ENCODE results near the gene TIMMDC1.
"Not testable (repeated sequence)": the region's sequence is repeated elsewhere in the genome, so short reads cannot be mapped to it uniquely, and the experiment has no call there.

The TIMMDC1 gene

DNA sequence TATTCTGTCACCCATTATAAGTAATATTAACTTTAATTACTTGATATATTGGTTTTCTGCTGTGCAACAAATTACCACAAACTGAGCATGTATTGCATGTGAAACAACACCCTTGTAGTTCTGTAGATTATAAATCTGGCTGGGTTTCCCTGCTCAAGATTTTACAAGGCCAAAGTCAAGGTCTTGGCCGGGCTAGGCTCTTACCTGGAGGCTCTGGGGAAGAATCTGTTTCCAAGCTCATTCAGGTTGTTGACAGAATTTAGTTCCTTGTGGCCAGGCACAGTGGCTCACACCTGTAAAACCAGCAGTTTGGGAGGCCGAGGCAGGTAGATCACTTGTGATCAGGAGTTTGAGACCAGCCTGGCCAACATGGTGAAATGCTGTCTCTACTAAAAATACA is 16.3 kb downstream of the TIMMDC1 start:
- DNase-seq = no peak

DNA sequence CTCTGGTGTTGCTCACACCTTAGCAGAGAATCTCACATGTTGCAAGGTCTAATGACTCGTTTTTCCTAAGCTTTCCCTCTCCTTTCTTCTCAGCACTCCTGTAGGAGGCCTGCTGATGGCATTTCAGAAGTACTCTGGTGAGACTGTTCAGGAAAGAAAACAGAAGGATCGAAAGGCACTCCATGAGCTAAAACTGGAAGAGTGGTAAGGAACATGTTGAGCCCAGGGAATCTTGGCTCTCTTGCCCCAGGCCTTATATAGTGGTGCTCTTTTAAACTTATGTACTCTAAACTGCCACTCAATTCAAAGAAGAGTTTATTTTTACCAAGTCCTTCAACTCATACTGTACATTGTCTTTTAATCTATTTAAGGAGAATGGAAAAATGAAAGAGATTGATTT is 18.8 kb downstream of the TIMMDC1 start:
- DNase-seq = no peak

DNA sequence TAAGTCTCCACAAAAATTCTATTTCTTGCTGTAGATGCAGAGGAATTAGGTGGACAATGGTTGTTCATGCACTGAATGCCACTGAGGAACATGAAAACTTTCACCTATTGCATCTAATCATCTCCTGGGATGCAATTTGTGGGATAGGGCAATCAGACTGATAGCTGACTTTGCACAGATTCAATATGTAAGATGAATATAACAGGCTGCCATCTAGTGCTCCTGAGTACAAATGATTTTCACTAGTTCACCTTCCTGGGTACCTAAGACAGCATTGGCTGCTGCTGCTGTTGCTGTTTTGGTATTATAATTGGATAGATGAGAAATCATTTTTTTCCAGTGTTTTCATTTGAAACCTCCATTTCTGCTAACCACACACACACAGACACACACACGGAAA is 19.7 kb downstream of the TIMMDC1 start:
- DNase-seq = no peak

DNA sequence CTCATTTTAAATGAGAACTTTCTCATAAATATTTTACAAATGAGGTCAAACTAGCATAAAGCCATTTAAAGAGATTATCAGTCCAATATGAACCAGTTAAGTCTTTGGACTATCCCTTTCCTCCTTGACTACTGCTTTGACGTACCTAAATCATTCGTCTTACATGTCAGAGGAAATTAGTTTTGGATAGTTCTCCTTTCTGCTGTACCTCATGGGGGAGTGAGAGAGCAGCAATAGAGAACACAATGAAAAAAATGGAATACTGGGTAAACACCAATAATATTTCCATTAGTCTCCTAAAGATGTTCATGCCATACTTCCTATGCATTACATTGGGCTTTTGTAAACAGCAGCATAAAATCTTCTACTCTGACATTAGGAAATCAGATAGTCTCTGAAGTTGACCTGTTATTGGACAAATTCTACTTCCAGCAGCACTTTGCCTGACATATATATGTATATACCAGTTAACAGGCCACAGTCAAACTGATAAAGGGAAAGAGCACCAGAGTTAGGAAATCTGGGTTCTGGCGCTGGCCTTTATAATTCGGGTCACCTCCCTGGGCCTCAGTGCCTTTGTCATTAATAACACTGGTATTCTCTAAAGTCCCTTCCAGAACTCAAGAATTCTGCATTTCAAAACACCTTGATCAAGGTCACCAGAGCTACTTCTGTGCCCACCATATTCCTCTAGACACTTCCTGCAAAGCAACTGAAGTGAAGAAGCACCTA is 26.8 kb downstream of the TIMMDC1 start:
- DNase-seq = no peak

DNA sequence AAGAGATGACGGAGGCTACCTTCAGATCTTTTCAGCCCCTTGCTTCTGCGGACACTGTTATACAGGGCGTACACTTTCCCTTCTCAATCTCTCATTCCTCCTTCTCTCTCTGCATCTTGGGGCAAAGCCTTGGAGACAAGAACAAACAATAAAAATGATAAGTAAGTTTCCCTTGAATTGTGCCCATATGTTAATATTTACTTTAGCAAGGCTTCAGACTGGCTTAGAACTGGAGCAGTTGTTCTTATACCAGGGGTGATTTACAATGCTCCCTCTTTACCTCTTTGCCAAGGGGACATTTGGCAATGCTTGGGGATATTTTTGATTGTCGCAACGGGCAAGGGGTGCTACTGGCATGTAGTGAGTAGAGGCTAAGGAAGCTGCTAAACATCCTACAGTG is 29.4 kb downstream of the TIMMDC1 start:
- DNase-seq = no peak

DNA sequence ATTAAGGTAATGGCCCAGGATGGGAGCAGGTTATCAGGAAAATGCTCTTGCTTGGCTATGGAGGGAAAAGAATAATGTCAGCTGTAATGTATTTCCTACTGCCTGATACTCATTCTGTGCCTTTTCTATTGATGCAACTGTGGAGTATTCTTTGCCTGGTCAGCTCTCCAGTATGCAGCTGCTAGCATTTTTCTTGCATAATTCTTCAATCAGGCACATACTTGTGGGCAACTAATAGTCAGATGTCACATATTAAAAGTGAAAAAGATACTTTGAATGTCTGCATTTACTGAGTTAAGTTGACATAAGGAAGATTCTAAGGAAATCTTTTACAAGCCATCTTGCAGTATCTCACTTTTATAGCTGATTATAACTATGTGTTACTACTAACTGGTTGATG is 31.5 kb downstream of the TIMMDC1 start:
- DNase-seq = no peak

DNA sequence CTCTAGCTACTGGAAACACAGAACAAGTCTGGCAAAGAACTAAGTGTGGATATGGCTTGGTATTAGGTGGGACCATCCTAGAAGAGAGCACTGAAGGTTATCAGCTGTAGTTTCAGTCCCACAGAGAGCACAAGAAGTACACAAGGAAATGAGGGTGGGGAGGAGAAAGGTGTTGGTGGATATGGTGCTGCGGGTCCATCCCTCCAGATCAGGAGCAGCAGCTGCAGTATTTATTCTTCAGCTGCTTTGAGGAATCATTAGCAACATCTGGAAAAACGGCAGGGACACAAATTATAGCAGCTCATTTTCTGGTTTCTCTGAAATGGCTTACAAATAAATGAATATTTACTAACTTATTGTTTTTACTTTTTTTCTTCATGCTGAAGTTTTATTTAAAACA is 32.1 kb downstream of the TIMMDC1 start:
- DNase-seq = no peak

DNA sequence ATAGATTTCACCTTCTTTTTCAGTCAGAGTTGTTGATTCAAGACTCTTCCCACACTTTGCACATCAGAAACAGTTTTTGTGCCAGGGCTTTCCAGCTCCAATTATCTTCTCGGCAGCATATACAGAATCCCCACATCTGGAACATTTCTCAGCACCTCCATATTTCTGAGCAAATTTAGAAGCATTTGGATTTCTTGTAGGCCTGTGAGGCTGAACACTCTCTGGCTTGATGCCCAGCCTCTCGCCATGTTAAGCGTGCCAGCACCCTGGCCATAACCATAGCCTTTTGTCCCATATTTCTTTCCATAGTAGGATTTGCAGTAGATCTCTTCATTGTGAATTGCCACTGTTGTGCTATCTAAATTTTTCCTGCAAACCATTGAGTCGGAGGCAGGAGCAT is 32.8 kb downstream of the TIMMDC1 start:
- no peak for DNase-seq

DNA sequence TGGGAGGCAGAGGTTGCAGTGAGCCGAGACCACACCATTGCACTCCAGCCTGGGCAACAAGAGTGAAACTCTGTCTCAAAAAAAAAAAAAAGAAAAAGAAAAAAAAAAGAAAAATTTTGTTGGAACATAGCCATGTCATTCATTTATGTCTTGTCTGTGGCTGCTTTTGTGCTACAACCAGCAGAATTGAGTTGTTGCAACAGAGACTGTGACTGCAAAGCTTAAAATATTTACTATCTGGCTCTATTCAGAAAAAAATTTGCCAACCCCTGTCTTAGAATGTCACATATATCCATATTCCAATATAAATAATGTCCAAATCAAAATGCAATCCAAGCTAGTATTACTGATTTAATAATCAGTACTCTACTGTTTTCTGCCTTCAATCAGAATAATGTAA is 35.9 kb downstream of the TIMMDC1 start:
- DNase-seq = no peak

DNA sequence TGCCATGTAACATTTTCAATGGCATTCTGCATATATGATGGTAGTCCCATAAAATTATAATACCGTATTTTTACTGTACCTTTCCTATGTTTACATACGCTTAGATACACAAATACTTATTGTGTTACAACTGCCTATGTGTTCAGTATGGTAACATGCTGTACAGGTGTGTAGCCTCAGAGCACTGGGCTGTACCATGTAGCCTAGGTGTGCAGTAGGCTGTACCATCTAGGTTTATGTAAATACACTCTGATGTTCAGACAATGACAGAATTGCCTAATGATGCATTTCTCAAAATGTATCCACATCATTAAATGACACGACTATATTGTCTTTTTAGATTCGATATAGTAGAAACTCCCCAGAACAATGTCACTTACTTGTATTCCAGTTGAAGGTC is 38.4 kb downstream of the TIMMDC1 start:
- DNase-seq = no peak

DNA sequence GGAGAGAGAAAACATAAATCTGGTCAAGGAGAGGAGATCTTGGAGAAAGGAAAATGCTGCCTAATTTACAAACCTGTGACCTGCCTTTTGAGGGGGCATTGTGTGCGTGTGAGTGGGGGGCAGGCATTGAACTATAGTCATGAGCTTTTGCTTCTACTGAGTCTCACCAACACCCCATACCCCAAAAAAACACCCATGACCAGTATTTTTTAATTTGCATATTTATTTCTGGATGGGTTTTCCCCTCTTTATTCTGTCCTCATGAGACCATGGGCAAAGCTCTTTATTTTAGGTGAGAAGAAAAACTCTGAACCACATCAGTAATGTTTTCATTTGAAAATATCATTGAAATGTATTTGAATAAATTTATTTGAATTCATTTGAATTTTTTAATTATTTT is 40.4 kb downstream of the TIMMDC1 start:
- DNase-seq = no peak

DNA sequence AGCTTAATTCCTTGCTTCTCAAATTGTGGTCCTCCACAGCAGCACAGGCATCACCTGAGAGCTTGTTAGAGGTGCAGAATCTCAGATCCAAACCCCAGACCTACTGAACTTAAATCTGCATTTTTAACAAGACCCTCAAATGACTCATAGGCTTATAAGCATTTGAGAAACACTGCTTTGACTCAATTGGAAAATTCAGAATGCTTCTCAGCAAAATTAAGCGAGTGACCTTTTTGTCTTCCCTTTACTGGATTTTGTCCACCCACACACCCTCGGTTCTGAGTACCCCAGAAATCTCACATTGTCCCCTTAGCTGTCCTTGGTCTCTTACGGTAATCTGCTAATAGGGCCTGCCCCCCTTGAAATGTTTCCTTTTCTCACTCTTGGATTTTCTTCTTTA is 43.2 kb downstream of the TIMMDC1 start:
- no peak for DNase-seq

DNA sequence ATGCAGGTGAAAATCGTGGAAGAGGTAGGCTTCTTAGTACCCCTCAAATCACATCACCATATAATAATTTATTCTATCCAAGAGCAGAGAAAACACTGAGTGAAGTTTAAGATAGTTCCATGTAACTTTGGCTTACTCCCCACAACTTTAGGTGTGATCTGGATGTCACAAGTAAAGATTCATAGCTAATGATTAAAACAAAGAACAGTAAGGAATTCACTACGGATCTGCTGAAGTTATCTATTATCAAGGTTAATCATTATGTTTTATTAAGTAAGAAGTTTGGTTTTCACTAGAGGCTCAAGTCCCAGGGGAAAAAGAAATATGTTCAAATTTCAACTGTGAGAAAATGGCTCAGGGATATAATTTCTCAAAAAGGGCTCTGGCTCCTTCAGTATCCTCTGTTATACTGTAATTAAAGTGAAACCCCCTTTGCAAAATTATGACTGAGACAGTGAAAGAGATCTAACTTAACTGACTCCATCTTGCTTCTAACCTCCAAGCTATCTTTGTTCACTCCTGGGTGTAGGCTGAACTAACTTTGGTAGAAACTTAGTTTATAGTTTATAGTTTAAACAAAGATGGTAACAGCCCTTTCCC is 43.9 kb downstream of the TIMMDC1 start:
- no peak for DNase-seq

DNA sequence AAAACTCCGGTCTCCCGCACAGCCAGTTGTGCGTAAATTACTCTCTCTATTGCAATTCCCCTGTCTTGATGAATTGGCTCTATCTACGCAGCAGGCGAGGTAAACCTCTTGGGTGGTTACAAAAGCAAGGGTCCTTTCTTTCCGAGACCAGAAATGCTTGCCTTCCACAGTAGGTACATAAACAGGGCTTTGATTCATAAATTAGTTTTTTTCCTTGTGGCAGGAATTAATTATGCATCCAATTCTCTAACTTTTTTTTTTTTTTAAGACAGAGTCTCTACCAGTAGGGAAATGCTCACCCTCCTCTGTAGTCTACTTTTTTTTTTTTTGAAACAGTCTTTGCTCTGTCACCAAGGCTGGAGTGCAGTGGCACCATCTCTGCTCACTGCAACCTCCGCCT is 44.8 kb downstream of the TIMMDC1 start:
- no peak for DNase-seq

DNA sequence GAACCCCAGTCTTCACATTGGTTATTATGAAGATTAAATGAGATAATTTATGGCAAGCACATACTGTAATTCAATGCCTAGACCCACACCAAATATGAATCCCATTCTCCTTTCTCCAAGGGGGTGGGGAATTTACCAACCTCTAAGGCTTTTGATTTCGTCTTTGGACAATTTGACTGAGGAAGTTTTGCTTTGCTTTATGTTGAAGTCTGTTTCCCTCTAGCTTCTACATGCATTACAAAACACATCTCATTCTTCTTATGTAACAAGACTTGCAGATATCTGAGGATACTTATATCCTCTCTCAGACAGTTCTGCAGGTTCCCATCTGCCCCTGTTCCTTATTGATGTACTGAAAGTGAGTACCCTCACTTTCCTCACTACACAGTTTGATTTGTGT is 48.9 kb downstream of the TIMMDC1 start:
- DNase-seq = no peak

DNA sequence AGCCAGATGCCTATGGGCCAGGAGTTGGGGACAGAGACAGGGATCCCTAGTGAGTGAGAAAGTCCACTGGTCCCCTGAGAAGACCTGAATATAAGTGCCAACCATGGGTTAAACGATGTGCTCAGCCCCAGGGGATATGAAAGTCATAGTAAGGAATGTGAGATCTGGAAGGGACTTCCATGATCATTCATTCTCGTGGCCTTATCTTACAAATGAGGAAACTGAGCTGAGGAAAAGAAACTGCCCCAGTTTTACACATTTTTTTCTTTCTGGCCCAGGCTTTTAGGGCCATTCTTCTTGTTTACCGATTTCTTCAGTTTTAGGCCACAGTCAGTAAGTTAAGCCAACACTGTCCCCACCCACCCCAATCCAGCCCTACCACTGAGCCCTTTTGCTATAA is 50.0 kb downstream of the TIMMDC1 start:
- no peak for DNase-seq

DNA sequence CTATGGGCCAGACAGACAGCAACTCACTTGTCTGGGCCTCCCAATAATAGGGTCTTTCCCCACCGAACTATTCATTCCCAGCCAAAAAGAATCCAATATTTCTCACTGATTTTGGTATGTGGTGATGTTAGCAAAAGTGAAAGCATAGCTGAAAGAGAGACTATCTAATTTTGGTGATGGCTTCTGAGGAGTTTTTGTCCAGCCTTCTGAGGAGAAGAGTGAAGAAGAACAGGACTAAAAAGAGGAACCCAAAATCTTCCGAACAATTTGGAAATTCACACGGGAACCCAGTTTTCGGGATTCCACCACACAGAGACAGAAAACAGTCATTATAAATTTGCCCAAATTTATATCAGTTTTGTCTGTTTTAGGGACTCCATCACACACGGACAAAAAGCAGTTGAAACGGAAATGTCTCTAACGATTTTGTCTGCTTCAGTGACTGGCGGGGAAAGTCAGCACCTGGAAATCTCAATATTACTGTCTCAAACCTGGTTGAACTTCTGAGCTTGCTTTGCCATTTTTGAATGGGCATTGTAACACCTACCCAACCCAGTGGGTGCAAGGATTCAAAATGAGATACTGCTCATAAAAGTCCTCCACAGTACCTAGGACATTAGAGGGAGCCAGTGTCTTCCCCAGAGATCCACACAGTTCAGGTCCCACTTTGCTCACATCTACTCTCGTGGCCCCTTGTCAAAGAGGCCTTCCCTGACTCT is 52.0 kb downstream of the TIMMDC1 start:
- DNase-seq = no peak

DNA sequence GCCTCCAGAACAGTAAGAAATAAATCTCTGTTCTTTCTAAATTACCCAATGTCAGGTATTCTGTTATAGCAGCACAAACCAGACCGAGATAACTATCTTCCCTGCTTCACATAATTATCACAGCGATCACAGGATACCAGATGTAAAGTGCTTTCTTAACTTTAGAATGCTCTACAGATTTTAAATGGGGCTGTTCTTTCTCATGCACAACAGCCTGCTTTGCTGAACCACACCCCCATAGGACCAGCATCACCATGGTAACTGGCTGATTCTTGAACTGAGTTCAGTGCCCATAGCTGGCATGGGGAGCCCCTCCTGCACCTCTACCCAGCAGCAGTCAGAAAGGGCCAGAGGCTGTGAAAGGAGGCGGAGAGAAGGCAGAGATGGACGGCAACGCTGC is 53.3 kb downstream of the TIMMDC1 start:
- DNase-seq = no peak

DNA sequence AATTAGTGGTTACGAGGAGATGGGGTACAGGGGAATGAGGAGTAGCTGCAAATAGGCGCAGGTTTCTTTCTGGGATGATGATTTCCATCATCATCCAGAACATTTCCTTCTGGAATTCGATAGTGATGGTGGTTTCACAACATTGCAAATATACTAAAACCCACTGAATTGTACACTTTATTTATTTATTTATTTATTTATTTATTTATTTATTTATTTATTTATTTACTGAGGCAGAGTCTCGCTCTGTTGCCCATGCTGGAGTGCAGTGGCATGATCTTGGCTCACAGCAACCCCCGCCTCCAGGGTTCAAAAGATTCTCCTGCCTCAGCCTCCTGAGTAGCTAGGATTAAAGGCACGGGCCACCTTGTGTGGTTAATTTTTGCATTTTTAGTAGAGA is 54.6 kb downstream of the TIMMDC1 start:
- DNase-seq = not testable (repeated sequence)

DNA sequence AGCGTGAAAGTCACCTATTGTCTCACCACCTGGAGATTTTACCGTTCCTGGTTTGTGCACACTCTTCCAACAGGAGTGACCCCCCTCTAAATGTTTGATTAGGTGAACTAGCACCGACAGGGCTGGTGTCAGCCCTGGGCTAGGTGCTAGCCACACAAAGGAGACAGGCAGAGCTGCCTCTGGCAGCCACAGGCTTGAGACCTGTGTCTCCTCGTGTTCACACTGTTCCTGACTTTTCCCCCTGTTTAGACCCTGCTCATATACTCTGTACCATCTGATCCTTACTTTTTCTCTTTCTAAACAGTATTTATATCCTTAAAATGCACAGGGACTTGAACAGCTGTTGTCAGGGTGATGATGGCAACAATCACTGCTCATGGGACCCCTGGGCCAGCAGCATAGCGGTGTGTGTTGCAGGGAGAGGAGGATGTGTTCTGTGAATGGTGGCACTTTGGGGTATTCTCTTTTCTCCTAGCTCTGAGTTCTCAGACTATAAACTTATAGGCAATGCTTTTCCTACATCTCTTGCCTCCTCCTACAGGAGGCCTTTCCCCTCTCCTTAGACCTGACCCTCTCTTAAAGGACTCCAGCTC is 55.6 kb downstream of the TIMMDC1 start:
- DNase-seq = no peak

DNA sequence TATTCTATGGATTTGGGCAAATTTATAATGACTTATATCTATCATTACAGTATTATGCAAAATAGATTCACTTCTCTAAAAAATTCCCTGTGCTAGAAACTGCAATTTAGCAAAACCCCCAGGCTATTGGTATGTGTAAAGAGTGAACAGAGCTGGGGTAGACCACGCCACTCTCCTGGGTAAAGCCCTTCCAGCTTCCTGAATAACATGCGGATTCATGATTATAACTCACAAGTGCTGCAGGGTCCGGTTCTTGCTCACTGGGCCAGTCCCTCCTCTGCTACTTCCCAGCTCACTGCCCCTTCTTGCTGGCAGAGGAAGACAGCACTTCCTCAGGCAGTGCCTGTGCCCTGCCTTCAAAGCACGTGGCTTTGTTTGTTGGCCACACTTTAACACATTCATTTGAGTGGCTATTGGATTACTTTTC is 57.0 kb downstream of the TIMMDC1 start:
- no peak for DNase-seq

DNA sequence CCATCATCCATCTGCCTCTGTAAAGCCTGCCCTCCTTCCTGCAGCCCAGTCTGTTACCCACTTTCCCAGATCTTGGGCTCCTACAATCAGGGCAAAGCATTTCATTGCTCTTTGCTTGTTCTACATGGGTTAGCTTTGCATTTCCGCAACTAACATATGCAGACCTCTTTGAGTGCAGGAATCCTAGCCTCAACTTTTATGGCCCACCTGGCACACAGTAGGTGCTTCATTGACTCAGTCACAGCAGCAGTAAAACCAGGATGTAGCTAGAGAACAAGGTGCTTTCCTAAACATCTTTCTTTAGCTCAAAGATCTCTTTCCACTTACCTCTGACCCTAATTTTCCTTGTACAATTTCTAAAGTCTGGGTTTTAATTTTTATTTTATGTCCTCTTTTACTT is 57.6 kb downstream of the TIMMDC1 start:
- no peak for DNase-seq

DNA sequence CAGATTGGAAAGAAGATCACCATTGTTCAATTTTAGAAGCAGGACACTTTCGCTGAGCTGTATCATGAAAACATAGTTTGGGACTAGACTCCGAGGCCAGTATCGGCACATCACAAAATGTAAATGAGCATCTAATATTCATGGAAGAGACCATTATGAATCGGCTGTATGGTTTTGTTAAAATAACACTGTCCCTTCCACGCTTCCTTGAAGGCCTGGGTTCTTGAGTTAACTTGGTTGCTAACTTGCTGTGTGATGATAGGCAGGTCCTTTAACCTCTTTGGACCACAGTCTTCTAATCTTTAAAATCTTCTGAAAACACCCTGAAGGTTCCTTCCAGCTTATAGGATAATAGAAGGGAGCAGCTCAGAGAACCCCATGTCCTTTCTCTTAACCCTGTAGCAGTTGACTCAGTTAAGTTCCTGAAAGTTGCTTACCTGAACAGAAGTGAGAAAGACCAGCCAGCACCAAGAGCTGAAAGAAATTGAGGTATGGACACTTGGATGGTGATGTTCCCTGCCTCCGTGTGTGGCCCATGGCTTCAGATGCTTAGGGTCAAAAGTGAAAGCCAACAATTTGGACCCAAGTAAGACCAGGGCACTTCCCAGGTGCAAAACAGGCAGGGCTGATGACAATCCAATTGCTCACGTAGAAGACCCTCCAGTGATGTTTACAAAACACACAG is 59.0 kb downstream of the TIMMDC1 start:
- DNase-seq = no peak

Data from activated naive CD4-positive, alpha-beta T cell treated with Interleukin-2 at 50 U/mL for 16 hours (primary cell).